Fibroblast of mammary gland (primary cell): Measurements from ENCODE around the gene EGLN1.

ENCODE experiments used
- DNase-seq: peaks from one replicate; pipeline ENCODE4 v3.0.0-alpha.2; 2010; ENCODE audit warnings: low read depth
- H3K4me3 ChIP-seq: 2 replicates; pipeline ENCODE4 v1.5.1; 2011; ENCODE audit warnings: low read depth, mild to moderate bottlenecking, low read length, moderate library complexity; ENCODE audit not compliant: control insufficient read depth
- TF ChIP-seq, protein P1 (sequence below): conservative IDR thresholded peaks from 2 replicates; pipeline ENCODE4 v1.5.1; 2011; ENCODE audit warnings: low read depth, low read length, inconsistent platforms; ENCODE audit not compliant: control insufficient read depth, insufficient read depth

Gene EGLN1

DNA sequence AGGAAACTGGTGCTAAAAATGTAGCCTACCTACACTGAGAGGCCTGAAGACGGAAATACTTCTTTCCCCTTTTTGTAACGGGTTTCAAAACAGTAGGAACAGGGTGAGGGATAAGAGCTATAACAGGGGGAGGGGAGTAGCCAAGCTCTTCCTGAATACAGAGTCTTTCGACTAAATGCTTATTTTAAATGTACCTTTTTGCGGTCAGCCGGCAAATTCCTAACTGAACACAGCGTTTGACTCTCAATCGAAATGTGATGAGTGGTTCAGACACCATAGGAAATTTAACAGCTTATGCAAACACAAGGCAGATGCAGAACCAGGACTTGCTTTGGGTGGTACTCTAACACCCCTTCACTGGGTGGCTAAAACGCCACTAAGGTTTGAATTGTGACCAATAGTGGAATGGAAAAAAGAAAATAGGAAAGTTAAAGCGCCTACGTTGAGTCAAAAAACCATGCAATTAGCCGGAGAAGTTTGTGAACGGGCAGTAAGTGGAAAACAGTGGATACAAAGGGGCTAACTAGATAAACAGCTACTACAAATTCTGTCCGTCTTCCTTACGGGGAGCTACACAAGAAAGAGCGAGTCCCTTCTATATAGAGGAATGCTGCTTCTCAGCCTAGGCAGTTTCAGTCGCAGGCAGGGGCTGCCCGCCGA lies 1.7 kb downstream of the EGLN1 start:
- DNase-seq: peak; percentile 40
- H3K4me3 ChIP-seq: peak overlapping the region; percentile 81
- TF ChIP-seq, protein P1, sequence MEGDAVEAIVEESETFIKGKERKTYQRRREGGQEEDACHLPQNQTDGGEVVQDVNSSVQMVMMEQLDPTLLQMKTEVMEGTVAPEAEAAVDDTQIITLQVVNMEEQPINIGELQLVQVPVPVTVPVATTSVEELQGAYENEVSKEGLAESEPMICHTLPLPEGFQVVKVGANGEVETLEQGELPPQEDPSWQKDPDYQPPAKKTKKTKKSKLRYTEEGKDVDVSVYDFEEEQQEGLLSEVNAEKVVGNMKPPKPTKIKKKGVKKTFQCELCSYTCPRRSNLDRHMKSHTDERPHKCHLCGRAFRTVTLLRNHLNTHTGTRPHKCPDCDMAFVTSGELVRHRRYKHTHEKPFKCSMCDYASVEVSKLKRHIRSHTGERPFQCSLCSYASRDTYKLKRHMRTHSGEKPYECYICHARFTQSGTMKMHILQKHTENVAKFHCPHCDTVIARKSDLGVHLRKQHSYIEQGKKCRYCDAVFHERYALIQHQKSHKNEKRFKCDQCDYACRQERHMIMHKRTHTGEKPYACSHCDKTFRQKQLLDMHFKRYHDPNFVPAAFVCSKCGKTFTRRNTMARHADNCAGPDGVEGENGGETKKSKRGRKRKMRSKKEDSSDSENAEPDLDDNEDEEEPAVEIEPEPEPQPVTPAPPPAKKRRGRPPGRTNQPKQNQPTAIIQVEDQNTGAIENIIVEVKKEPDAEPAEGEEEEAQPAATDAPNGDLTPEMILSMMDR: no peak

DNA sequence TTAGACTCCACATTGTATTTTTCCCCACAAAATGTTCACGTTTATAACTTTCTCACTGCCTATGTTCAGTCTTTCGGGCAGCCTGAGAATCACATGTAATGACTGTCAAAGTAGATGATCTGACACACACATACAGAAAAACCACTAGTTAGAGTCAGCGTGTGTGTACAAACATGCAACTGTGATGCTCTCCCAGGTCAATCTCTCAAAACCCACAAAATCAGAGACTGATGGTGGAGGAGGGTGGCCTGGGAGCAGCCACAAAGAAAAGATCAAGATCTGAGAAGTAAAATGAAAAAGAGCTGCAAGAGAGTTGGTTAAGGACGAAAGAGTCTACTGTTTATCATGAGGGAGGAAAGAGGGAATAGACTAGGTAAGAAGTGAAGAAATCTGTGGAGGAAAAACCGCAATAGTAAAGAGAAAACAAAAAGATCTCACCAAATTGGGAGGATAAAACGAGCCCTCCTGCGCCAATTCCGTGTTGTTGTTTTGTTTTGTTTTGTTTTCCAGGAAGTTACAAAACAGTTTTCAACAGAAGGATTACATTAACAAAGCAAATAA lies 2.3 kb downstream of the EGLN1 start:
- peak; percentile 51 for DNase-seq
- H3K4me3 ChIP-seq: peak overlapping the region; percentile 81
- TF ChIP-seq, protein P1: no peak

DNA sequence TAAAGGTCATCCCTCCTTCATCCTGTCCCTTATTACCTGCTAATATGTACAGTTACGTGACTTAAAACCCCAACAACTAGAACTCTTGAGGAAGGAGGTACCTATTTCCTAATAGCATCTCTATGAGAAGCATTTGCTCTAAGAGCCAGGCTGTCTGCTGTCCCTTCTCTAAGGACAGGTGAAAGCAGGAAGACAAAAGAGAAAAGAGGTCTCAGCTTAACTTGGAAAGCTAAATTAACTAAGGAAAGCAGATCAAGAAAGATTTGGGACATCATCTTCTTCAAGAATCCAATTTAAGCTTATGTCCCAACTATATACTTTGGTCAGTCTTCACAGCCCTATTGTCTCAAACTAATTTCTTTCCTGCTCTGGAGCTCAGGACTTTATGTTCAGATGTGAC lies 2.9 kb downstream of the EGLN1 start:
- DNase-seq: no peak
- peak overlapping the region; percentile 81 for H3K4me3 ChIP-seq

DNA sequence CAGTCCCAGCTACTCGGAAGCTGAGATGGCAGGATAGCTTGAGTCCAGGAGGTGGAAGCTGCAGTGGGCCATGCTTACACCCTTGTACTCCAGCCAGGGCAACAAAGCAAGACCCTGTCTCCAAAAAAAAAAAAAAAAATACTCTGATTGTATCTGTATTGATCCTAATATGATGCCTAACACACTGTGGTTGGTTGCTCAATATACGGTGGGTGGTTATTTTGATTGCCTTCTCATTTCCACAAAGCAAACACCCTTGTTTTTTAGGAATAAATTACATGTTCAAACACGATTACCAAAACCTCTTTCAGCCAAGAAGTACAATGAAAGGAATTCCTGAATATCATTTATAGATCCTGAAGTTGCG lies 3.4 kb downstream of the EGLN1 start:
- TF ChIP-seq, protein P1: no peak
- peak overlapping the region; percentile 81 for H3K4me3 ChIP-seq
- DNase-seq: no peak

More for the DNA sequence above, 2.9 kb downstream of the EGLN1 start:
- TF ChIP-seq, protein P1: no peak

DNA sequence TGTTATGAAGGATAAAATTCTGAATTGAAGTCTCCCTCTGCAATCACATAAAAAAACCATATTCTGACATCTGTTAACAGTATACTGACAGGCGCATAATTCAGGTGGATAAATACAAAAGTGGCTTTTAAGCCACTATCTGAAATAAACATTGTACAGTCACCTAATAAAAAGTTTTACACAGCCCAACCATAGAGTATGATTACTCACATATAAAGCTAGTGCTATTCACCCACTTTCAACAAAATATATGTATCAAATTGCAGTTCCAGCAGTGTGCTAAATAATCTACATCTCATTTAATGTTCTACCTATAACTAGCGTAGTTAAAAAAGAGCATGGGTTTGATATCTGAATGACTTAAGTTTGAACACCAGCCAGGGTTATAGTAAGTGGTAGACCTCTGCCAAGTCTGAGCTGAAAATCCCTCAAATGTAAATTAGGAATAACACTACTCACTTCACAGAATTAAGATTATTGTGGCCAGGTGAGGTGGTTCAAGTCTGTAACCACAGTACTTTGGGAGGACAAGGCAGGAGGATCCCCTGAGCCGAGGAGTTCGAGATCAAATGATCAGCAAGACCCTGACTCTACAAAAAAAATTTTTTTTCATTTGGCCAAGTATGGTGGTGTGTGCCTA lies 3.9 kb downstream of the EGLN1 start:
- TF ChIP-seq, protein P1: no peak
- H3K4me3 ChIP-seq: peak overlapping the region; percentile 81
- no peak for DNase-seq

DNA sequence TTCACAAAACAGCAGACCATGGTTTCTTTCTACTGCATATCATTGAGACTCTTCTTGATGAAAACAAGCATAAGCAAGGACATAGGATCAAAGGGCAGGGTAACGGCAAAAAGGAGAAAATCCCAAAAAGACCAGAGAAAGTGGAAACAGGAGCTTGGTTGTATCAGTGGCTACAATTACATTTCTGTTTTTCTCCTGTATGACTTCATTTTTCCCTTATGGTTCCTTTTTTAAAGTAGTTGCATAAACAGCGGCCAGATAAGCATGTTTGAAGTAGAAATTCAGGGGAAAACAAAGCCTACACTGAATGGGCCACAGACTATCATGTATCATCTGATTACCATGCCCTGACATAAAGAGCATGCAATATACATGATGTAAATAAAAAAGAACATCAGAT lies 4.6 kb downstream of the EGLN1 start:
- no peak overlapping the region for H3K4me3 ChIP-seq
- TF ChIP-seq, protein P1: no peak
- DNase-seq: no peak
